Fibroblast of pulmonary artery (primary cell): ENCODE data around the gene ERBB4.

Source experiments
- DNase-seq: peaks from one replicate; pipeline ENCODE4 v3.0.0-alpha.2; 2010; ENCODE audit warnings: low read depth
- H3K4me3 ChIP-seq: replicated peaks from 2 replicates; pipeline ENCODE4 v1.5.1; 2011; ENCODE audit warnings: low read depth, mild to moderate bottlenecking, control low read depth, low read length, moderate library complexity
- CTCF ChIP-seq: IDR thresholded peaks from 2 replicates; pipeline ENCODE4 v1.5.1; 2011; ENCODE audit warnings: mild to moderate bottlenecking, control low read depth, low read length, inconsistent platforms; ENCODE audit errors: missing control alignments

Gene ERBB4

GRCh38 chr2:212133337-212133736 is 405.3 kb downstream of the ERBB4 start:
- no peak for TF ChIP-seq CTCF
- no peak for DNase-seq
- H3K4me3 ChIP-seq, result no peak overlapping the region

GRCh38 chr2:212124598-212124997 is 414.0 kb downstream of the ERBB4 start:
- H3K4me3 ChIP-seq, result peak overlapping the region; percentile 7
- TF ChIP-seq CTCF, result no peak
- peak; percentile 68 for DNase-seq

DNA sequence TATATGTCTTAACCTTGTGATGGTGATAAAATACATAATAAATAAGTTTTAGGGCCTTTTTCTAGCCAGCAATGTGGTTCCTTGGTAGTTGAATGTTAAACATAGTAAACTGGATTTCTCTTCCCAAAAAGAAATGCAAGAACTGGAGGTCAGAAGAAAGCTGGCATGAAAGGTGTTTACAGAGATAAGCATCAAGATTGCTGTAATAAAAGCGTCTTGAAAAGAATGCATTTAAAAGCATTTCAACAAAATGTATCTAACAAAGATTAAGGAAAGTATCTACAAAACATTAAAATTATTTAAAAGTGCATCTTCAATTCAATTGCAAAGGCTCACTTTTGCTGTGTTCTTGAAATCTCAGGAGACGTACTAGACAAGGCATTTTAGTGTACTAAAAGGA is 419.0 kb downstream of the ERBB4 start:
- no peak overlapping the region for H3K4me3 ChIP-seq
- DNase-seq, result no peak
- no peak for TF ChIP-seq CTCF

DNA sequence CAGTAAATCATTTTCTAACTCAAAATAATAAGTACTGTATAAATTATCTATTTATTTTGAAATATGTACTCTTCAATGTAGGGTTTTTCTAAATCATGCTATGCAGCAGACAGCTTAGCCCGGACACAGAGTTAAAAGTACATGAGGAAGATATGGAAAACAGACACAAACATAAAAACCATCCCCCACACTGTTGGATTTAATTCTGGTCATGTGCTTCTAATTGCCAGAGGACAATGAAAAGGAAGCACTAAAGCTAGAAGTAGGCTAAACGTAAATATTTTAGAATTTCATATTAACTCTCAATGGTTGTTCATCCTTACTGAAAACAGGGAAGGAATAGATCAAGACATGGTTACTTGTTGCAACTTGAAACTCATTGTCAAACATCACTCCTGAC is 420.7 kb downstream of the ERBB4 start:
- DNase-seq, result no peak
- no peak overlapping the region for H3K4me3 ChIP-seq

DNA sequence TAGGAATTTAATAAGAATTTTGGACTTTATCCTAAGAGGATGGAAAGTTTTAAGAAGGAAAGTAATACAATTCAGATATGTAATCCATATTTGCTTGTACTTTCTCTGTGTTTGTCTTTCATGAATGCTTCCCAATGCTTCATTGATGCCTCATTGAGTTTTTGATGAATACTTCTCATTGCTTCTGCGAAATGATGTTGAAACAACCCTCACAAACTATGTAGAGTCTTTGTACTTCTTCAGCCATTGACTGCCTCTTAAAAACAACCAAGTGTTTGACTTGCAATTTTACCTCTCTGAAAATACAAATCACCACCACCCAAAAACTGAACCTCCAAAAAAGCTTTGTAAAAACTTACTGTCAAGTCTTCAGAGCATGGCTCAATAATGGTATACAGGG is 424.1 kb downstream of the ERBB4 start:
- DNase-seq, result no peak
- TF ChIP-seq CTCF, result no peak
- H3K4me3 ChIP-seq, result no peak overlapping the region

More for the DNA sequence above, 420.7 kb downstream of the ERBB4 start:
- TF ChIP-seq CTCF, result no peak

GRCh38 chr2:212112401-212112800 is 426.2 kb downstream of the ERBB4 start:
- TF ChIP-seq CTCF, result no peak
- no peak for DNase-seq
- no peak overlapping the region for H3K4me3 ChIP-seq

GRCh38 chr2:212109792-212110680 is 428.6 kb downstream of the ERBB4 start:
- no peak for TF ChIP-seq CTCF
- DNase-seq, result no peak

More at GRCh38 chr2:212109792-212110680, 428.6 kb downstream of the ERBB4 start:
- no peak overlapping the region for H3K4me3 ChIP-seq
